GM18502 (cell line): ENCODE measurements around the gene LIX1L.

ENCODE experiments used
- ATAC-seq: cut with Tn5 transposase; IDR thresholded peaks from one replicate; pipeline ENCODE4 v1.9.1; 2021; ENCODE audit warnings: mild to moderate bottlenecking; ENCODE audit not compliant: unreplicated experiment, poor library complexity

The LIX1L gene

DNA sequence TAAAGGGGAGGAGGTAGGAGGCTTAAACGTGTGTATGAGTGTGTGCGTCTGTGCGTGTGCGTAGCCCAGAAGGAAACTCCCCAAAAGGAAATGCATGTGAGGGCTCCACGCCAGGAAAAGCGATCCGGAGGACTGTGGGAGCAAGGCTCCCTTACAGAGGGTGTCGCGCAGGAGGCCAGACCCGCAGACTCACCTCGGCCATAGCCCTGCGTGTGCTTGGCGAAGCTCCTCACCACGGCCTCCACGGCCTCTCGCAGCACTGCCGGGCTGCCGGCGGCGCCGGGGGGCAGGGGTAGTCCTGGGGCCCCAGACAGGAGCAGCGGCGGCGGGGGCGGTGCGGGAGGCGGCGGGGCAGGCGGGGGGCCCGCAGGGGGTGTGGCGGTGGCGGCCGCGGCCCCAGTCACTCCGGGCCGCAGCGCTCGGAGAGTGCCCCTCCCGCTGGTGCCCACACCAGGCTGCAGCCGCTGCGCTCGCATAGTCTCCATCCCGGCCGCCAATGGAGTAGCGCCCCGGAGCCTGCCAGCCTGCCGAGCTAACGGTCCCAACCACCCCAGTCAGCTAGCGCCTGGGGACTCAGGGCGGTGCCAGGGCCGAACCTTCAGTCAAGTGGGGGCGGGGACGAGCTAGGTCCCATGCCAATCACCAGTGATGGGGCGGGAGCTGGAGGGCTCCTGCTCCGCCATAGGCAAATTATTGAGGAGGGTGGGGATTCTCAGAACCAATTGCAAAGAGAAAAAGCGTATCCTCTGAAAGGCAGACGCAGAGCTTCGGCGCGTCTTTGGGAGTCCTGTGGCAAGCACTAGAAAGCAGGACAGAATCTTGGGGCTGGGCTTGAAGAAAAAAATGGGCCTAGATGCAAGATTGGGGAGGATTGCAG, at the start of gene LIX1L:
TSS of gene LIX1L (minus strand) at position 575 of the 877 bp plus-strand sequence. CDS start at position 485, 90 bp downstream.
- peak; percentile 88 for ATAC-seq

DNA sequence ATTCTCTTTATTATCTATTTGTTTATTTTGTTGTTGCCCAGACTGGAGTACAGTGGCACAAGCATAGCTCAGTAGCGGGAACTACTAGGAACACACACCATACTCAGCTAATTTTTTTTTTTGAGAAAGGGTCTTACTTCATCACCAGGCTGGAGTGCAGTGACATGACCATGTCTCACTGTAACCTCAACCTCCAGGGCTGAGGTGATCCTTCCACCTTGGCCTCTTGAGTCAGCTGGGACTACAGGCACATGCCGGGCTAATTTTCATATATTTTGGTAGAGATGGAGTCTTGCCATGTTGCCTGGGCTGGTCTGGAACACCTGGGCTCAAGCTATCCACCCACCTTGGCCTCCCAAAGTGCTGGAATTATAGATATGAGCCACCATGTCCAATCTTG, 43.9 kb upstream of the LIX1L start:
- ATAC-seq = no peak

DNA sequence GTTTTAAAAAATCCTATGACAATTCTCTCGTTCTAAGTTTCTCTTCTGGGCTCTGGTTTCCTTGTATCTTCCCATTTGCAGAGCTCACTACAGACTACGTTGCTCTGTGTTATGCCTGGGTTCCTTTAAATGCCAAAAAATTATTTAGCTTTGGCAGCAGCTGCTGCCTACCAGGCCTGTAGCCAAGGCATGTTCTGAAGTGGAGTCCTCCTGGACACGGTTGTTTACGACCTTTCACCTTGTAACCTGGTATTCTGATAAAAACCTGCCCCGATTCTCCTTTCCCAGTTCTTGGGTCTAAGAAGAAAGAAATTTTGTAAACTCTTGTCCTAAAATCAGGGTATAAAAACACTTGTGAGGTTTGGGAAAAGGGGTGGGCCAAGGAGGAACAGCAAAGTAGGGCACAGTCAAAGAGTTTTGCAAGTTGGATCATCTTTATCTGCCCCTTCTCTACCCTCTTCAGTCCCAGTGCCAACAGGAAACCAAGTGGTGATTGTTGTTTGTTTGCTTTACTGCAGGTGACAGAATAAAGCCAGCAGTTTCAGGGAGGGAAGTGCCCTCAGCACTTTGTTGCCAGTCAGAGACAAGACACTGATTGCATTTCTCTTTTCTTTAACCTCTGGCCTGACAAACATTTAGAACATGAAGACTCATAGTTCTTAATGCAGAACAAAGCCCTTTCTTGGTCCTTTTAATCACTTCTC, 41.7 kb upstream of the LIX1L start:
- ATAC-seq = no peak

DNA sequence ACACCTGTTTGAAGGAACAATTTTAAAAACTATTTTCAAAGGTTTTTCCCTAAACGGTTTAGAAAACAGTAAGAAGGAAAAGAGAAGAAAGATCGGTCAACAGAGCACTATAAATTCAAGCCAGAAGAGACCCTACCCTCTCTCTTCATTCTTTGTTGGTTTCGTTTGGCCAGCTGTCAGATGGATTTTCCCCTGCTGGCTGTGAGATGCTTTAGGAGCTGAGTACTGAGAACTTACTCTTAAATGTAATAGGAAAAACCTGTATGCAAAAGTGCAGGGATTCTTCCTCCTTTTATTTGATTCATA, 39.9 kb upstream of the LIX1L start:
- no peak for ATAC-seq

DNA sequence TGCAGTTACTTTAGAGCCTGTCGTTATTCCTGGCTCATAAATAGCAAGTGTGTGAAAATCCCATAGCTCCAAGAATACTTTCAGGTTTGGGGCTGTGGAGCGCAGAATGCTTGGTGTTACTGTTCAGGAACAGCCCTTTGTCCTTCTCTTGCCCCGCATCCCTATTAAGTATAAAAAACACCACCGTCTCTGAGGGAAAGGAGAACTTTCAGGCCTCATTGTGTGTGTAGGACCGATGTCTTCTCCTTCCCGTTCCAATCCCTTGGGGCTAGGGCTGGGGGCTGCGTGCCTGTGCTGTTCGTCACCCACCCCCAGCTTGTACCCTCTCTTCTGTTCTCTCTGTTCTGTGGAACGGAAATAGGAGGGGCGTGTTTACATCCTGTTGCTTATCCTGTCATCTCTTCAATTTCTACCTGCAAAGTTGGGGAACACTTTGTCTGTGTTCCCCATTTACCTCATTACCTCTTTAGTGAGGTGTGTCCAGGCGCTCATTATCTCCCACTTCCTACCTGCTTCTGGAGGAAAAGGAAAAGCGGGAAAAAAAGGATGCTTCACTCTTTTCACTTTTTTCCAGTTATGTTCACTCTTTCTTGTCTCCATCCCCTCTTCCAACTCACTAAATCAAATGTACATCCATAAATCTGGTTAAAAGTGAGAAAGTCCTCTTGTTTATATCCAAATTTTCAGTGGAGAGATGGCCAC, 39.4 kb upstream of the LIX1L start:
- ATAC-seq = peak; percentile 43

DNA sequence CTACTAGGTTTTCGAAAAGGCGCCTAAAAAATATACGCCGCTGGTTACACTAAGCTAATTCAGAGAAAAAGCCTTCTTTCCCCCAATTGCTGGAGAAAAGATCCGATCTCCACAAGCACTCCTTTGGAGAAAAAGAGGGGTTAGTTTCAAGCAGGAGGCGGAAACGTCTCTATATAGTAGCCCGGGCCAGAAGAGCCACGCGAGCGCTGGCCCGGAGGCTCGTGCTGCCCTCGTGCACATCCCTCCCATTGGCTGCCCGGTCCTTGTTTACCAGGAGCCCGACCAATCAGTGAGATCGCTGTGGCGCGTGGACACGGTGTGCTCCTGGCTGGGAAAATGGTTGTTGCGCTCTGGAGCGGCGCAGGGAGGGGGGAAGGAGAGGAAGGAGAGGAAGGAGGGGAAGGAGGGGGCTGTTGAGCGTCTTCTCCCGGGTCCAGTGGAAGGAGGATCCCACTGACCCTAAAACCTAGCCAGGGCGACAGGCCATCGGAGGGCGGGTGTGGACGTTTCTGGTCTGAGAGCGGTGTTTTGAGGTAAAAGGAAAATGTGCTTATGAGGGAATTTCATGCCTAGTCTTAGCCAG, 38.7 kb upstream of the LIX1L start, which contains the start of gene TXNIP:
TSS of gene TXNIP (minus strand) at position 147 of the 583 bp plus-strand sequence. CDS start 313 bp downstream, outside the sequence.
- peak; percentile 90 for ATAC-seq

DNA sequence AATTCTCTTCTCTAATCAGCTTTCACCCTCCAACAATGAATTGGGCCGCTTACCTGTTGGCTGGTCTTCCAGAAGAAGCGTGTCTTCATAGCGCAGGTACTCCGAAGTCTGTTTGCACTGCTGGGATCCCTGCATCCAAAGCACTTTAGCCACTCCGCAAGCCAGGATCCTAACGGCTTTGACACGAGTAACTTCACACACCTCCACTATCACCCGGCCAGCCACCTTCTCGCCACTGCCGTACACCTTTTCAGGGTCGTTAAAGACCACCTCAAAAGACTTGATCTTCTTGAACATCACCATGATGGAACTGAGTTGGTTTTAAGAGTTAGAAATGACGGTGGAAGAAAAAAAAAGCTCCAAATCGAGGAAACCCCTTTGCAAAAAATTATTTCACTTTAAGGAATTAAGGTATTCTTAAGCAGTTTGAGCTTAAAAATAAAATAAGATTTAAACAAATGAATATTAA, 38.2 kb upstream of the LIX1L start:
- no peak for ATAC-seq

DNA sequence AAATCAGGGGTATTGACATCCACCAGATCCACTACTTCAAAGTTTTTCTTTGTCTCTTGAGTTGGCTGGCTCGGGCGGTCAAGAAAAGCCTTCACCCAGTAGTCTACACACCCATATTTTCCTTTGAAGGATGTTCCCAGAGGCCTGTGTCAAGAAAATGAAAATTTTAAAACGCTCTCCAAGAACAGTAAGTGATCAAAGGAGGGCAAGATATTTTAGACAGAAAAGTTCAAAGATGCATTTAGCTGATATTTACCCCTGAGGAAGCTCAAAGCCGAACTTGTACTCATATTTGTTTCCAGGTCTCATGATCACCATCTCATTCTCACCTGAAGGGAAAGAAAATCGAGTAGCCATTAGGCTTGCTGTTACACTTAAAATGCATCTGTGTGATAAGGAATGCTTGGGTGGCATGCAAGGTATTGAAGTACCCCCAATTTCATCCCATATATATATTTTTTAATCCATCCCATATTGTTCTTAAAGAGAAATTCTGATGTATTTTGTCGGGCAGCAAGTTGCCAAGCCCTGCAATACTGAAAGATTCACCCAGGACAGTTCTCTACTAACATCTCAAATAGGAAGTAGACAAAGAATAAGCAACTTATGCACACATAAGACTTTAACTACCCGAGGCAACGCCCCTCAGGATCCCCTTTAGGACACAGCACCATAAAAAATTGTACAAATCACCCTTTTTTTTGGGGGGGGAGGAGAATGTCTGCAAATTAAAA, 37.5 kb upstream of the LIX1L start:
- no peak for ATAC-seq

DNA sequence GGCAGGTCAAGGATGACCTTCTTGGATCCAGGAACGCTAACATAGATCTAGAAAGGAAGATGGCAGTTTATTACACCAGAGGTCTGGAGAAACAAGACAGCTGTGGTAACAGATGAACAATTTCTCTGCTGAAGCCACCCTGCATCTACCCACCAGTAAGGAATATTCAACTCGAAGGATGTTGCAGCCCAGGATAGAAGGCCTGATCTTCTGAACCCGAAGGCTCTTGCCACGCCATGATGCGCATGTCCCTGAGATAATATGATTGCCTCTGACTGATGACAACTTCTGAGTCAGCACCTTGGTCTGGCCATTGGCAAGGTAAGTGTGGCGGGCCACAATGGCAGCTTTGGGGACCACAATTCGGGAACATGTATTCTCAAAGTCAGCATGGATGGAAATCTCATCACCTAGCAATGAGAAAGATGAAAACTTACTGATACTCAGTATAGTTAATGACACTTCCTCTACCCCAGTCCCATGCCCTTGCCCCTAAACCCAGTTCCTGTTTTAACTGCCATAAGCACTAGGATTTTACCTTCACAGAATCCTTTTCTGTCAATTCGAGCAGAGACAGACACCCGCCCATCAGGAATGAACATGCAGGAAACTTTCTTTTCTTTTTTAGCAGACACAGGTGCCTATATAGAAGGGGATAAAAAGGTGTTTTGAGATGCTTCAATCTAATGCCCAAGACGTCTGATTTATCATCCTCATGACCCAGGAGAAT, 36.7 kb upstream of the LIX1L start:
- no peak for ATAC-seq

DNA sequence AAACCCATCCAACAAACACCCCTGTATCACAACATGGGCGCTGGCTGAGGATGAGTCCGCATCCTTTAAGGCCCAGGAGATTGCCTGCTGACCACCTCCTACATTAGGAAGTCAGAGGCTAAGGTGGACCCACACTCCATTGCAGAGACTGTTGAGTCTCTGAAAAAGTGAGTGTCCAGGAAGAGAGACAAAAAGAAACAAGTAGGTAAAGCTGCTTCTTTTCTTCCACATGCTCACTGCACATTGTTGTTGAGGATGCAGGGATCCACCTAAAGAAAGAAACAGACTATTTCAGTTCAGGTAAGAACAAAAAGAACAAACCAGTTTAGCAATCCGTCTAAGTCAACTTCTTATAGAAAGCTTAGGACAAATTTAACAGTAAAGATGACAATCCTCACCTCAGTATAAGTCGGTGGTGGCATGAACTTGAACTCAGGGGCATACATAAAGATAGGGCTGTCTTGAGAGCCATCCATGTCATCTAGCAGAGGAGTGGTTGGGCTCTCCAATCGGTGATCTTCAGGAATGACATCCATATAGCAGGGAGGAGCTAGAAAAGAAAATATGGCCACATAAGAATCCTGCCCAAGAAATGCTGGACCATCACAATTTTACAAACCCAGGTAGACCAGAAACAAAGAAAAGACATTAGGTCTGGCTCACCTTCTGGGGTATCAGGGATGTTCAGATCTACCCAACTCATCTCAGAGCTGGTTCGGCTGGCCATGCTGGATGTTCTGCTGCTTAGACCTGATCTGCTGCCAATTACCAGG, 36.0 kb upstream of the LIX1L start:
- ATAC-seq = no peak

DNA sequence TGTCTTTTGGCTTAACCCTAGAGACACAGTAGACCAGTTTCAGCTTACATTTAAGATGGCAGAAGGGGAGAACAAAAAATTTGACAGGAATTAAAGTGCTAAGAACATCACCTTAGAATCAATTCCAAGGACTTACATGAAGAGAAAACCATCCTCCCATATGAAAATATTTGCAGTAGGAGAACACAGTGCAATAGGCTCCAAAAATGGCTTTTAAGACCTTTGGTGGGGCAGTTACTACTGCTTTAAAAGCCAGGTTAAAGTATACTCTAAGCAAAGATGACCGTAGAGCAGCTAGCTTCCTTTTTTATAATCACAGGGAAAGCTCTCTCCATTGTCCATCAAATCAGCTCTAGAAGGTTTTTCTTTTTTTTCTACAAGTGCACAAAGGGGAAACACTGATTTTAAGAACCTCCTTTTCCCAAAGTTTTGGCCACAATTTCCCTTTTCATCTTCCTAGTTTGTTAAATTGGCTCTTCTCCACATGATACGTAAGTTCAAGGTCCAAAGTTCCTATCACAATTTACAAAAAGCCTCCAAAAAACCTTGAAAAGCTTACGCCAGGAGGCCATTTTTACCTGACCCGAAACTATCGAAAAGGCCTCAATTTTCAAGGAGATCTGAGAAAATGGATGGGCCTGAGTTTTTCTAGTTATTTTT, 35.3 kb upstream of the LIX1L start:
- ATAC-seq = no peak

DNA sequence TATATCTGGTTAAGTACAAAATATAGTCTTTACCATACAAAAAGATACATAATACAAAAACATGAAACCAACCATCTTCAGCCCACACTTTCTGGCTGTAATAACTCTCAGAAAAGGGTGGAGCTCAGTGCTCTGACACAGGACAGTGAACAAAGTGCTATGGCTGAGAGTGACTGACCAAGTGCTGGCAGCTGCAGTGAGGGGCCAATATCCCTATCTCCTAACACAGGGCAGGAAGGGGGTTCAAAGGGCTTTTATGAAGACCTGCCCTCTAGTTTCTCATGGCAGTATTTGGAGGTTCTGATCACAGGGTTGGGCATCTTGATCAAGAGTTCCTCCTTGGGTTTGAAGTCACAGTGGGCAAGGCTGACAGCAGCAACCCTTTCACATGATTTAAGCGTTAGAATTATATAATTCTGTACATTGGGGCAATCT, 34.7 kb upstream of the LIX1L start:
- no peak for ATAC-seq

DNA sequence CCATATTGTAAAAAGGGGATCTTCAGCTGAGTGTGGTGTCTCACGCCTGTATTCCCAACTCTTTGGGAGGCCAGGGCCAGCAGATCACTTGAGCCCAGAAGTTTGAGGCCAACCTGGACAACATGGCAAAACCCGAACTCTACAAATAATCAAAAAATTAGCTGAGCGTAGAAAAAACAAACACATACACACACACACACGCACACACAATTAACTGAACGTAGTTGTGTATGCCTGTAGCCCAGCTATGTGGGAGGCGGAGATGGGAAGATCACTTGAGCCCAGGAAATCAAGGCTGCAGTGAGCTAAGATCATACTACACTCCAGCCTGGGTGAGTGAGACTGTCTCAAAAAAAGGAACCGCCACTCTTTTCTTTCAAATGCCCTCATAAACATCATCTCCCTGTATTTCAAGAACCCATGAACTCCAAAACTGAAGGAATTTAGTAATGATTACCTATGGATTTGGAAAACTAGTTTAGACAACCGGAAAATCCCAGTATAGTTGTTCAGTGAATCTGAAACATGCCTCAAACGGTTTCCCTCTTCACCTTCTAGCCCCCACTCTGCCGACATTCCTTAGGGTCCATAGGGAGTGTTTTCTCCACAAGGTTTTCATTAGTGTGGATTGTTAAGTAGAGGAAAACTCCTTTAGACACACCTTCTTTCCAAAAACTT, 34.1 kb upstream of the LIX1L start:
- ATAC-seq = no peak

DNA sequence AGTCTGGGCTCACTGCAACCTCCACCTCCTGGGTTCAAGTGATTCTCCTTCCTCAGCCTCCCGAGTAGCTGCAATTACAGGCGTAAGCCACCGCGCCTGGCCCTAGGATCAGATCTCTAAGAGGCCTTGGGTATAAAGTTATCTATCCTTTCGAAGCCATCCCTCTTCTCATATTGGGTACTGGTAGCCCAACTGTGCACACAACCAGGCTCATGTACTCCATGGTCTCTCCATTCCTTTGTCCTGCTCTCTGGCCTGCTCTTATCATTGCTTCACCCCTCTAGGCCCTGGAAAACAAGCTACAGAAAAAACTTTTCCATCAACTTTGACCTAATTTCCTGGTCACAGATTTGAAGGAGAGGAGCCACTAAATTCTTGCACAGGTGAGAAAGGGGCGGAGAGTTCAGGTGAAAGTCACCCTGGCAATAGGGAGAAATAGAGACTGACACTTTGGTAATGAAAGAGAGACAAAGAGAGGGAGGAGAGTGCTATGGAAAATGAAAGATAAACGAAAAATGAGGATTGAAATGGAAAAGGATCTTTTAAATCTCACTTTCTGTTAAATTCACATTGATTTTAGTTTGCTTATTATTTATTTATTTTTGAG, 32.5 kb upstream of the LIX1L start:
- no peak for ATAC-seq

DNA sequence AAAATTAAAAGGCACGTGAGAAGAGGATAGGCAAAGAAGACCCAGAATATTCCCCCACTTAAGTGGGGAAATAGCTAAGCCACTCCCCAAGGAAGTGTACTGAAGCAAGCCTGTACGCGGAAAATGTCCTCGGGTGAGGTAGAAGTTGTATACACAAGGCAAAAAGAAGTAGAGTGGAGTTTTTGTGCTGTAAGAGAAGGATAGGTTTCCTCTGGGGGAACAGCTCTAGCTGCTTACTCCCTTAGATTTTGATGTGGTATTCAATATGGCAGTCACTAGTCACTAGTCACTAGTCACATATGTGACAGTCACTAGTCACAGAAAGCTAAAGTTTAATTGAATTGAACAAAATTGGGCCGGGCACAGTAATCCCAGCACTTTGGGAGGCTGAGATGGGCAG, 31.0 kb upstream of the LIX1L start:
- no peak for ATAC-seq

DNA sequence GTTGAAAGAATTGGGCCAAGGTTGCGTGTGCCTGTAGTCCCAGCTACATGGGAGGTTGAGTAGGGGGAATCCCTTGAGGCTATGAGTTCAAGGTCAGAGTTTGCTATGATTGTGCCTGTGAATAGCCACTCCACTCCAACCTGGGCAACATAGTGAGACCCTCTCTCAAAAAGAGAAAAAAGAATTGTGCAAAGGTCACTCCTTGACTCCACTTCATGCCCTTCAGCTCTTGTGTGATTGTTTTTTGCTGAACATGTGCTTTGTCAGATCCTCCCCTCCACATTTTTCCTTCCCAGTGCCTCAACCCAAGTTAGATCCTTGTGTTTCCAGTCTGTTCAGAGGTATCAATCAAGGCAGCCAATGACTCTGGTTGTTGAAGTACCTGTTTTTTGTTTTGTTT, 30.1 kb upstream of the LIX1L start:
- ATAC-seq = no peak

DNA sequence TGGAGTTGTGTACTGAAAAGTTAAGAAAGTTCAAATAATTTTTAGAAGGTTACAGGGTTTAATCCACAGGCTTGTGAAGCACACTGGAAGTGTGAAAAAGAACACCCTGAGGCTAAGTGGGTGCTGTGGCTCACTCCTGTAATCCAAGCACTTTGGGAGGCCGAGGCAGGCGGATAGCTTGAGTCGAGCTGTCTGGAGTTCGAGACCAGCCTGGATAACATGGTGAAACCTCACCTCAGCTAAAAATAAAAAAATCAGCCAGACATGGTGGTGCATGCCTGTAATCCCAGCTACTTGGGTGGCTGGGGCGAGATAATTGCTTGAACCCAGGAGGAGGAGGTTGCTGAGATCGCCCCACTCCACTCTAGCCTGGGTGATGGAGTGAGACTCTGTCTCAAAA, 28.7 kb upstream of the LIX1L start:
- no peak for ATAC-seq
